ENCODE measurements around the gene LRRIQ3. TPM values are rescaled to one million over a fixed set of nuclear protein-coding genes. Genes with fewer than 3 reads are reported as not detected.

LRRIQ3 gene
- total and polyA plus RNA-seq, 8 donors, result 0.20 to 2.2 (median 0.50) TPM; not detected in 4

DNA sequence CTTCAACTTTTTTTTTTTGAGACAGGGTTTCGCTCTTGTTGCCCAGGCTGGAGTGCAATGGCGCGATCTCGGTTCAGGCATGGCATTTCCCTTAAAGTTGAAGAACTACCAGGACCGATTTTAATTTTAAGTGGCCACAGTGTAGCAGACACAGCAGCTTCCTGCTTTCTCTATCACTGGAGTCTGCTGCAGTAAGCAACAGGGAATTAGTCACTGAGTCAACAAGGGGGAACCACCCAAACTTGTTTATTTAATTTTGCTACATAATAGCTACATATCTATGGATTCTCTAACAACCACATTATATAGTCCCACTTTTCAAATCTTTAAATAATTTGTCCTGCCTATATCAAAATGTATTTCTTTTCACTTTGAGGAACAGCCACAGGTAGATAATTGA is 24.7 kb upstream of the LRRIQ3 start:
- peak in 1 of 2 donors; percentile 23 for DNase-seq
- Histone ChIP-seq H3K9me3 (peaks cover 0 to 36% (median 16%) of the 10 kb centered on the region in 4 donors), H3K27ac (no peak overlapping the region), H3K4me3 (no peak overlapping the region), H3K27me3 (no peaks in the 10 kb centered on the region), H3K36me3 (no peaks in the 10 kb centered on the region), H3K4me1 (no peaks in the 10 kb centered on the region)
- intact Hi-C loops (cut with DNase I; ENCODE audit: low total_unique reads), result loop anchor here (10.0 kb wide), 1 partner anchor 48 kb away; no protein-coding TSS in a partner anchor
- TF ChIP-seq EP300 (IDR thresholded peaks at IDR 0.05) (no peak), POLR2A (IDR thresholded peaks at IDR 0.05) (no peak), POLR2AphosphoS5 (IDR thresholded peaks at IDR 0.05) (no peak)
- TF ChIP-seq, protein P1, sequence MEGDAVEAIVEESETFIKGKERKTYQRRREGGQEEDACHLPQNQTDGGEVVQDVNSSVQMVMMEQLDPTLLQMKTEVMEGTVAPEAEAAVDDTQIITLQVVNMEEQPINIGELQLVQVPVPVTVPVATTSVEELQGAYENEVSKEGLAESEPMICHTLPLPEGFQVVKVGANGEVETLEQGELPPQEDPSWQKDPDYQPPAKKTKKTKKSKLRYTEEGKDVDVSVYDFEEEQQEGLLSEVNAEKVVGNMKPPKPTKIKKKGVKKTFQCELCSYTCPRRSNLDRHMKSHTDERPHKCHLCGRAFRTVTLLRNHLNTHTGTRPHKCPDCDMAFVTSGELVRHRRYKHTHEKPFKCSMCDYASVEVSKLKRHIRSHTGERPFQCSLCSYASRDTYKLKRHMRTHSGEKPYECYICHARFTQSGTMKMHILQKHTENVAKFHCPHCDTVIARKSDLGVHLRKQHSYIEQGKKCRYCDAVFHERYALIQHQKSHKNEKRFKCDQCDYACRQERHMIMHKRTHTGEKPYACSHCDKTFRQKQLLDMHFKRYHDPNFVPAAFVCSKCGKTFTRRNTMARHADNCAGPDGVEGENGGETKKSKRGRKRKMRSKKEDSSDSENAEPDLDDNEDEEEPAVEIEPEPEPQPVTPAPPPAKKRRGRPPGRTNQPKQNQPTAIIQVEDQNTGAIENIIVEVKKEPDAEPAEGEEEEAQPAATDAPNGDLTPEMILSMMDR (IDR thresholded peaks at IDR 0.05), result no peak
- WGBS, 5 donors, result 87 to 94% (median 90%) methylated on average over 5 of the region's 5 CpGs

DNA sequence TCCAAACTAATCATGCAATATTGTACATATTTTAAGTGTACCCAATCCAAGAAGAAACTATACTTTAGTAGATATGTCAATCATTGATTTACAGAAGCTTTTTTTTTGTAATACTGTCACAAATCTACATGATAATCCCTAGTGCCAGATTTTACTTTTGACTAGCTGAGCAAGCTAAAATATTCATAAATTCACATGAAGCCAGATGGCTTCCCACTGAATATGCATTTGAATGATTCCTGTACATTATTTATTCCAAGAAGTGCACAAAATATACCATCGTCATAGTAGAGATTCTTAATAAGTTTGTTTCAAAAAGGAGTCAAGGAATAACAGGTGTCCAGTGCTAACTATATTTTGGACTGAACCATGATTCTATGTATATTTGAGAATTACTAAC is 17.3 kb upstream of the LRRIQ3 start:
- Histone ChIP-seq H3K27me3 (no peaks in the 10 kb centered on the region), H3K27ac (no peak overlapping the region), H3K4me1 (no peaks in the 10 kb centered on the region), H3K4me3 (no peak overlapping the region), H3K9me3 (no peaks in the 10 kb centered on the region), H3K36me3 (no peaks in the 10 kb centered on the region)
- 94 to 100% (median 98%) methylated on average over 1 of the region's 1 CpG for WGBS, 5 donors
- intact Hi-C loops (cut with DNase I; ENCODE audit: low total_unique reads), result no loop called here
- no peak for DNase-seq
- TF ChIP-seq, protein P1 (IDR thresholded peaks at IDR 0.05), result no peak
- TF ChIP-seq POLR2A (IDR thresholded peaks at IDR 0.05) (no peak), EP300 (IDR thresholded peaks at IDR 0.05) (no peak), POLR2AphosphoS5 (IDR thresholded peaks at IDR 0.05) (no peak)

DNA sequence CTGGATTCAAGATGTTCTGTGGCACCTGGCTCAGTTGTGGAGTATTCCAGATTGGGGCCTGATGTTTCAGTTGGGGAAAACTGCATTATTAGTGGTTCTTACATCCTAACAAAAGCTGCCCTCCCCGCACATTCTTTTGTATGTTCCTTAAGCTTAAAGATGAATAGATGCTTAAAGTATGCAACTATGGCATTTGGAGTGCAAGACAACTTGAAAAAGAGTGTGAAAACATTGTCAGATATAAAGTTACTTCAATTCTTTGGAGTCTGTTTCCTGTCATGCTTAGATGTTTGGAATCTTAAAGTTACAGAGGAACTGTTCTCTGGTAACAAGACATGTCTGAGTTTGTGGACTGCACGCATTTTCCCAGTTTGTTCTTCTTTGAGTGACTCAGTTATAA is 7.3 kb upstream of the LRRIQ3 start:
- H3K4me3 ChIP-seq, result no peak overlapping the region
- no peak overlapping the region for H3K27ac ChIP-seq
- intact Hi-C loops (cut with DNase I; ENCODE audit: low total_unique reads), result no loop called here
- H3K27me3 ChIP-seq, result no peaks in the 10 kb centered on the region
- DNase-seq, result no peak
- TF ChIP-seq EP300 (IDR thresholded peaks at IDR 0.05) (no peak), POLR2AphosphoS5 (IDR thresholded peaks at IDR 0.05) (no peak), POLR2A (IDR thresholded peaks at IDR 0.05) (no peak)
- TF ChIP-seq, protein P1 (IDR thresholded peaks at IDR 0.05), result no peak
- peaks cover 0 to 8% (median under 1%) of the 10 kb centered on the region in 4 donors for H3K4me1 ChIP-seq
- H3K9me3 ChIP-seq, result no peaks in the 10 kb centered on the region
- 84 to 95% (median 87%) methylated on average over 2 of the region's 2 CpGs for WGBS, 5 donors
- peaks cover 0 to 48% (median 37%) of the 10 kb centered on the region in 4 donors for H3K36me3 ChIP-seq

DNA sequence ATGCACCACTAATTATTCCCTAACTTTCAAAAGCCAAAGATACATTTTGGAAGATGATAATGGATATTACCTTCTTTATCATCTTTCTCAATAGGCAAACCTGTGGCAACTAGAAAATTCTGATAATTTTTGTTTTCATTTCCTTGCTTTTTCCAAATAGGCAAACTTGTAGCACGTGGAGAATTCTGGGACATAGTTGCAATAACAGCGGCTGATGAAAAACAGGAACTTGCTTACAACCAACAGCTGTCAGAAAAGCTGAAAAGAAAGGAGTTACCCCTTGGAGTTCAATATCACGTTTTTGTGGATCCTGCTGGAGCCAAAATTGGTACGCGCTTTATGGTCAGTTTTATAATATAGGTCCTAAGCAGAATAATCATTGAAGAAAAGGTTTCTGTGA is 1.5 kb upstream of the LRRIQ3 start:
- peak in 1 of 2 donors; percentile 4 for DNase-seq
- Histone ChIP-seq H3K27ac (no peak overlapping the region), H3K4me3 (peak overlapping the region in 1 of 4 donors; percentile 50), H3K27me3 (no peaks in the 10 kb centered on the region), H3K9me3 (no peaks in the 10 kb centered on the region), H3K36me3 (peaks cover 0 to 30% (median 25%) of the 10 kb centered on the region in 4 donors), H3K4me1 (peaks cover 0 to 24% (median 18%) of the 10 kb centered on the region in 4 donors)
- intact Hi-C loops (cut with DNase I; ENCODE audit: low total_unique reads), result no loop called here
- WGBS, 5 donors, result 68 to 85% (median 78%) methylated on average over 5 of the region's 5 CpGs
- TF ChIP-seq POLR2A (IDR thresholded peaks at IDR 0.05) (no peak), EP300 (IDR thresholded peaks at IDR 0.05) (no peak), POLR2AphosphoS5 (IDR thresholded peaks at IDR 0.05) (no peak)
- TF ChIP-seq, protein P1 (IDR thresholded peaks at IDR 0.05), result no peak

Measured in stomach (tissue), 9 donors.